ENCODE data around the gene ARHGAP6. TPM values are rescaled to one million over a fixed set of nuclear protein-coding genes. Genes with fewer than 3 reads are reported as not detected.
A peak's percentile ranks its signal among the peaks of the same experiment; 100 is the strongest.

ARHGAP6 gene
- total RNA-seq, 1 experiment from 2014 or later, result 0.21 TPM

- in situ Hi-C loops (cut with HindIII; ENCODE audit: low pct_unique_long_range_greater_than_20kb, low sequenced_read_pairs), result no loop called here
These were observed 319.5 kb downstream of the ARHGAP6 start for GRCh38 chrX:11346121-11346682.

GRCh38 chrX:11342673-11343072 is 323.0 kb downstream of the ARHGAP6 start:
- in situ Hi-C loops (cut with HindIII; ENCODE audit: low pct_unique_long_range_greater_than_20kb, low sequenced_read_pairs), result no loop called here
- DNase-seq (ENCODE audit: low read depth, low spot score), result no peak

More at GRCh38 chrX:11346121-11346682, 319.5 kb downstream of the ARHGAP6 start:
- no peak for DNase-seq (ENCODE audit: low read depth, low spot score)

GRCh38 chrX:11341274-11342201 is 324.2 kb downstream of the ARHGAP6 start:
- DNase-seq (ENCODE audit: low read depth, low spot score), result peak; percentile 79
- in situ Hi-C loops (cut with HindIII; ENCODE audit: low pct_unique_long_range_greater_than_20kb, low sequenced_read_pairs), result no loop called here

- no peak for DNase-seq (ENCODE audit: low read depth, low spot score)
- in situ Hi-C loops (cut with HindIII; ENCODE audit: low pct_unique_long_range_greater_than_20kb, low sequenced_read_pairs), result no loop called here
These were observed 328.3 kb downstream of the ARHGAP6 start for GRCh38 chrX:11337292-11338009.

- in situ Hi-C loops (cut with HindIII; ENCODE audit: low pct_unique_long_range_greater_than_20kb, low sequenced_read_pairs), result no loop called here
- no peak for DNase-seq (ENCODE audit: low read depth, low spot score)
These were observed 329.5 kb downstream of the ARHGAP6 start for GRCh38 chrX:11336201-11336600.

GRCh38 chrX:11334165-11334564 is 331.6 kb downstream of the ARHGAP6 start:
- in situ Hi-C loops (cut with HindIII; ENCODE audit: low pct_unique_long_range_greater_than_20kb, low sequenced_read_pairs), result no loop called here
- DNase-seq (ENCODE audit: low read depth, low spot score), result no peak

DNA sequence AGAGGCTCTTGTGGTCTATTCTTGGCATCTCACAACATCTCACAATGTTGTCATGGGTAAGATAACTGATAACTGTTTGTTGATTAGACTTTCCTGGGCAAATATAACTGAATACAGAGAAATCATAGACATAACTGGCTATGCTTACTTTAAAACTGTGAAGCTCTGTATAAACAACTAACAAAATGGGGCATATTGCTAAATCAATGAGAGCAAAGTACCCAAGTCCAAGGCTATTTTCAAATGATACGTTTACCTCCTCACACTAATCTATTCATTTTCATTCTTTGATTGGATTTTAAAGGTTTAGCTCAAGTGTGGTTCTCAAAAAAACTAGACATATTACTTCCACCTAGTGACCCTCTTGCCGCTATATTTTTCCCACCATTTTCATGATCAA is 333.9 kb downstream of the ARHGAP6 start:
- in situ Hi-C loops (cut with HindIII; ENCODE audit: low pct_unique_long_range_greater_than_20kb, low sequenced_read_pairs), result no loop called here
- DNase-seq (ENCODE audit: low read depth, low spot score), result no peak

DNA sequence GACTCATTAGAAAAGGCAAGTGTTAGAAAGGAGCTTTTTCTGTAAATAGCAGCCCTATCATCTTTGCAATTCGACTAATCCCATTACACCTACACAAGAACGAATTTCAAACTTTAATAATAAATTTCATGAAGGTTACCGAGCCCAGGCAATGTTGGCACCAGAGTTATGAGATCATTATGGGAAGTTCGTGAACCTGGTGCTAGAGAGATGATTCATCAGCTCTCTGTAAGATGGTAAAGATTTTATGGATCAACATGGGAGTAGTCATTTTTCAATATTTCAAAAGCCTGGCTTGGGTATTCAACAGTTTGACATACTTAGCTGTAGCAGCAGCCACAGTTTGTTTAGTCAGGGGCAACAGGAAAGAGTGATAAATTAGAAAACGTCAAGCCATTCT is 336.7 kb downstream of the ARHGAP6 start:
- in situ Hi-C loops (cut with HindIII; ENCODE audit: low pct_unique_long_range_greater_than_20kb, low sequenced_read_pairs), result no loop called here

GRCh38 chrX:11328134-11328533 is 337.6 kb downstream of the ARHGAP6 start:
- in situ Hi-C loops (cut with HindIII; ENCODE audit: low pct_unique_long_range_greater_than_20kb, low sequenced_read_pairs), result no loop called here

More for the DNA sequence above, 336.7 kb downstream of the ARHGAP6 start:
- DNase-seq (ENCODE audit: low read depth, low spot score), result no peak

DNA sequence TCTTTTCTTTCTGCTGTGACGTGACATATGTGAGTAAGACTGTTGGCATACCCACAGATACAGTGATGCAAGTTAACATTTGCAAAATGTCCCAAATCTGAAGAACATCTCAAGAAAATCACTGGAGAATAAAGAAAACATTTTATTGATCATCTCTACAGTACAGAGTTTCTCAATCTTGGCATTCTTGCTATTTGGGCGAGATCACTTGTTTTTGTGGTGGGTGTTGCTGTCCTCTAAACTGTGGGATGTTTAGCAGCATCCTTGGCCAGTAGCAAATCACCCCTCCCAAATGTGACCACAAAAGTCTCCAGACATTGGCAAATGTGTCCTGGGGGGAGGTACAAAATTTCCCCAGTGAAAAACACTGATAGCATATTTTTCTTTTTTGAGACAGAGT is 343.7 kb downstream of the ARHGAP6 start:
- no peak for DNase-seq (ENCODE audit: low read depth, low spot score)

More at GRCh38 chrX:11328134-11328533, 337.6 kb downstream of the ARHGAP6 start:
- peak; percentile 5 for DNase-seq (ENCODE audit: low read depth, low spot score)

GRCh38 chrX:11319806-11320520 is 345.8 kb downstream of the ARHGAP6 start:
- DNase-seq (ENCODE audit: low read depth, low spot score), result no peak
- in situ Hi-C loops (cut with HindIII; ENCODE audit: low pct_unique_long_range_greater_than_20kb, low sequenced_read_pairs), result no loop called here

More for the DNA sequence above, 343.7 kb downstream of the ARHGAP6 start:
- in situ Hi-C loops (cut with HindIII; ENCODE audit: low pct_unique_long_range_greater_than_20kb, low sequenced_read_pairs), result no loop called here

DNA sequence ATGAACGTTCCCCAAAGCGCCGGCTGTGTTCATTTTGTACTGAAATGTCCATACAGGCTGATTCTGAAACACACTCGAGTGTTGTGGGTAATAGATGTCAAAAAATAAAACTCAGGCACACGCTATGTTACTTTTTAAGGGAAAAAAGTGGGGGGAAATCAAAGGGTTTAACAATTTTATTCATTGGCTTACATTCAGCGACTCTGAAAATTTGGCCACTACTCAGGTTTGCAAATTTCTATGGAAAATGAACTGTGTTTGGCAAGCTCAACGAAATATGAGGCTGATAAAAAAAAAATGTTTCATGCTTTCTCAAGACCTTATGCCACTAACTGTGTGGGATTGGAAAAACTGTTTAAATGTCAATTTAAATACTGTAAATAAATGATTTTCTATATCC is 354.0 kb downstream of the ARHGAP6 start:
- in situ Hi-C loops (cut with HindIII; ENCODE audit: low pct_unique_long_range_greater_than_20kb, low sequenced_read_pairs), result no loop called here
- DNase-seq (ENCODE audit: low read depth, low spot score), result no peak

DNA sequence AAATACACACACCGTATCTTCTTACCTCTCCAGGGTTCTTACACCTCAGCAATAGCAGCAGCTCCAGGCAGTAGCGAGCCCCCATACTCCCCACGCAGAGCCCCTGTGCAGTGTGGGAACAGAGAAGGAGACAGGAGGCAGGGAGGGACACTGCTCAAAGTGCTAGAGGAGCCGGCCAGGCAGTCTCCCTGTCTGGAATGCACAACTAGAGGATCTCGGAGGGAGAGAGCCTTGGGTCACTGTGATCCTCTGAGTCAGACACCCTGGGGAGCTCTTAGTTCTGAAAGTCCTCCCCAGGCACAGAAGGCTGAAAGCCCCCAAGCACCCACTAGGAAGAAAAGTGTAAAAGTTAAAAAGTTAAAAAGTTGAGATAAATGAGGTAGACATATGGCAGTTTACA is 356.5 kb downstream of the ARHGAP6 start:
- DNase-seq (ENCODE audit: low read depth, low spot score), result no peak
- in situ Hi-C loops (cut with HindIII; ENCODE audit: low pct_unique_long_range_greater_than_20kb, low sequenced_read_pairs), result no loop called here

DNA sequence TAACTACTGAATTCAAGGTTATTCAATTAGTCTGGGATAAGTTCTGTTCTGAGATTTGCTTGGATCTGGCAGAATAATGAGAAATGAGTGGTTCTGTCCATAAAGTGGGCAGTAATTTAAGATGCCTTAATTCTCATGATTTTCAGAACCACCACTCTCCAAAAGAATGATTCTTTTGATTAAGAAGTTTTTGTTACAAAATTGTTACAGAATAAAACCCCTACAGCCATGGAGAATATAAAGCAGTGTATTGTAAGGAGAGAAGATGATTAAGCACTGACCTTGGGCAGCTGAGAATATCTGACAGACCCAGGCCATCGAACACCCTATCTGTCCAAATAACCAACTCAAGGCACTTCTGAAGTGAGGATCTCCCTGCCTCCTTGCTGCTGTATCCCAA is 360.1 kb downstream of the ARHGAP6 start:
- in situ Hi-C loops (cut with HindIII; ENCODE audit: low pct_unique_long_range_greater_than_20kb, low sequenced_read_pairs), result no loop called here
- DNase-seq (ENCODE audit: low read depth, low spot score), result peak; percentile 52

- in situ Hi-C loops (cut with HindIII; ENCODE audit: low pct_unique_long_range_greater_than_20kb, low sequenced_read_pairs), result no loop called here
These were observed 360.9 kb downstream of the ARHGAP6 start for GRCh38 chrX:11304829-11305228.

GRCh38 chrX:11298600-11298999 is 367.1 kb downstream of the ARHGAP6 start:
- no peak for DNase-seq (ENCODE audit: low read depth, low spot score)
- in situ Hi-C loops (cut with HindIII; ENCODE audit: low pct_unique_long_range_greater_than_20kb, low sequenced_read_pairs), result no loop called here

More at GRCh38 chrX:11304829-11305228, 360.9 kb downstream of the ARHGAP6 start:
- no peak for DNase-seq (ENCODE audit: low read depth, low spot score)

DNA sequence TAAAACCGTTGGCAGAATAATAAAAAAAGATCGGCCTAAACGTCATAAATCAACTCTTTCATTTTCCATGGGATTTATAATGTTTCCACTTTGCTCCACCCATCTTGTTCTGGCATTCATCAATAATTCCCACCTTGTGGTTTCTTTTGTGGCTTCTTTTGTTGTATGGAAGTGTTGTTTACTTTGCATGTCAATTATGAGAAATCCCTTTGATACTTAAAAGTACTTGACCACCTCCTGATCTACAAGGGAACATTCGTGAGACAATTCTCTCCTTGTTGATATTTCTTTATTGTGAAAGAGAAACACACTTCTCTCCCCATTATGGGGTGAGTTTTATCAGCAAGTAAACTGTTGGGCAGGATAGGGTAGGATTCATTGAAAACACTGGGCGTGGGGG is 369.7 kb downstream of the ARHGAP6 start:
- DNase-seq (ENCODE audit: low read depth, low spot score), result no peak
- in situ Hi-C loops (cut with HindIII; ENCODE audit: low pct_unique_long_range_greater_than_20kb, low sequenced_read_pairs), result no loop called here

DNA sequence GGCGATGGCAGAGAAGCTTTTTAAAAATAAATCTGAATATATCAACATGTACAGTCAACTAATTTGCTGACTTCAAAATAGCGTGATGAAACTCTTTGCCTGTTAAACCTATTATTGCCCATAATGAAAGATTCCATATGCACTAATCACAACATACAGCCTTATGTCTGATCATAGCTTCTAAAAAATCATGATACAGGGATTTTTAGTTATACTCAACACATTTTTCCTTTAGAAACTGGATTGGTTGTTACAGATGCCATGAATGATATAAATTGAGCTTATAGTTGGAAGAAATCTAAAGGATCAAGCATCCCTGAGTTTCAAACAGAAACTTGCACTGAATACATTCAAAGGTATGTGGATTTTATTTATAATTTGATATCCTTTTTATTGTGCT is 372.6 kb downstream of the ARHGAP6 start, which contains the start of gene AMELX:
Gene AMELX, plus strand, starts transcription at position 301 of the 400 bp plus-strand sequence. CDS start 1,376 bp downstream, outside the sequence.
- no peak for DNase-seq (ENCODE audit: low read depth, low spot score)
- in situ Hi-C loops (cut with HindIII; ENCODE audit: low pct_unique_long_range_greater_than_20kb, low sequenced_read_pairs), result no loop called here
